GM18861 (cell line): ENCODE data around the gene HOXB7.

Experiments
- ATAC-seq: cut with Tn5 transposase; IDR thresholded peaks from one replicate; pipeline ENCODE4 v1.9.1; 2021; ENCODE audit not compliant: unreplicated experiment

HOXB7 gene

DNA sequence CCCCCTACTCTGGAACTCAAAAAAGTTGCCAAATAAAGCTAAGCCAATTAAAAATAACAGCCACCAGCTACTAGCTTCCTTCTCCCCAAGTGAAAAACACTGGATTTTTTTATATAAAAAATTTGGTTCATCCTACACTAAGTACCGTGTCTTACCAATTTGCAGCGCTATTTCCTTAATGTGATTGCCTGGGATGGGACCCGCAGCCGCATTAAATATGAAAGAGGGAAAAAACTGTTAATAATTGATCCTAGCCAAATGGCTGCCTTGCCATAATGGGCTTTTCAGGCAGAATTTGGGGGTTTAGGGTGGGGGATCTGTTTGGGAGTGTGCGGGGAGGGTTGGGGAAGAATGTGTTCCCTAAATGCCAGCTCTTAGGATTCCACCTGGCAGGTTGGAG is 13.3 kb upstream of the HOXB7 start:
- ATAC-seq = no peak

DNA sequence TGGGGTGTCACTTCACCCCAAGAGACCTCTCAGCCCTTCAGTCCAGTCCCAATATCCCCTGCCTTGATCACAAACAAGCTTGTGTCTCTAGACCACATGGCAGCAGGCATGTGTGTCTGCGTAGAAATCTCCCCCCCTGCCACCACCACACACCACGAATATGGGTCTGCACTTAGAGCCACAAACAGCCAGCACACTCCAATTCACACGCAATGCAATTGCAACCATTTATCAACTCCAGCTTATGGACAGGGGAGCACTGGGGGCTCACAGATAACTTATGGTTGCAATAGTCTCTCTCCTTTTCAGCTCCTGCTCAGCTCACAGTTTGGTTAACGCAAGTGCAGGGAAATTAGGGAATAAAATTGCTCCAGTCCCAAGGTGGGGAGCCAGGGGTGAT is 12.8 kb upstream of the HOXB7 start:
- no peak for ATAC-seq

DNA sequence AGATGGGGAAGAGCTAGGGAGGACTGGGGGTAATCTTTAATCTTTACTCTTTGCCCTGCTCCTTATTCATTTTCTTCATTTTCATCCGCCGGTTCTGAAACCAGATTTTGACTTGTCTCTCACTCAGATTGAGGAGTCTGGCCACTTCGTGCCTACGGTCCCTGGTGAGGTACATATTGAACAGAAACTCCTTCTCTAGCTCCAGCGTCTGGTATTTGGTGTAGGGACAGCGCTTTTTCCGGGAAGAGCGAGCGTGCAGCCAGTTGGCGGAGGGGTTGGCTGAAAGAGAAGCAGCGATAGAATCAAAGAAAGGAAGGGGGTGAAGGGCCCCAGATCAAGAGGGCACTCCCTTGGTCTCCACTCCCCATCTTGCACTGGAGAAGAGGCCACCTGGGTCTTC is 12.0 kb upstream of the HOXB7 start:
- no peak for ATAC-seq

DNA sequence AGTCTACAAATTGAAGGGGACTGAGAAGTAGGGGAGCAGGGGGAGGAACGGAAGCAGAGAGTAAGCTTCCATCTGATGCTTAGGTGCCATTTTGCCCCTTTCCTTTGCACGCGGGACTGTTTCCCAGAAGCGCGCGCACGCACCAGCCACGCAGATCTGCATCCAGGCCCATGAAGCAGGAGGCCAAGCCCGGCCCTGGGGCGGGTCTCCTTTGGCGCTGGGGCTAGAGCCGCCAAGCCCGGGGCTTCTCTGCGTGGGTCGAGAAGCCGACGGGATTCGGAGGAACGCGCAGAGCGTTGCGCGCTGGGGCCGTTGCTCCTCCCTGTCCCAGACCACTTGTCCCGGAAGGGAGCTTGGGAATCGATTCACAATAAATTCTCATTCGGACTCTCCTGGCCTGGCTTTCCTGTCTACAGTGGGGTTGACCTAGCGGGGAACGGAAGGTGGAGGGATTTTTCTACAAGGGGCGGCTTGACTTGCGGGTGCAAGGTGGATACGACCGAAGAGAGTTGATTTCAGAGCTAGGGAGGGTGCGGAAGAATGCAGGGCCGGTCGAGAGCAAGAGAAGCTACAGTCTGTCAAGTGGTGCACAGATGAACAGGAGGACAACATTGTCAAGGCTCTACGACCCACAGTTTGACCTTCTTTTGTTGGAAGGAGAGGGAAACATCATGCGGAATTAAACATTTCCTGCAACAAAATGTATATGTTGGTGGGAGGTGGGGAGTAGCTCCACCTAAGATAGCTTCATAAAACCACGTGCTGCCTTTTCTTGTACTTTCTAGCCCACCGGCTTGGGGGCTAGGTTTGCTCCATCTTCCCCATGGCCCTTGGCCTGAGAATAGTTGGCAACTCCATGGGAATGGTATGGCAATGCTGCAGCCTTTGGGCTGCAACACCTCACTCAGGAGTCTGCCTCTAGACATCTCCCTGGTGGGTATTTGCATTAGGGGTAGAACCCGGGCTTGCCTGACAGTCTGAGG is 10.9 kb upstream of the HOXB7 start:
- no peak for ATAC-seq

DNA sequence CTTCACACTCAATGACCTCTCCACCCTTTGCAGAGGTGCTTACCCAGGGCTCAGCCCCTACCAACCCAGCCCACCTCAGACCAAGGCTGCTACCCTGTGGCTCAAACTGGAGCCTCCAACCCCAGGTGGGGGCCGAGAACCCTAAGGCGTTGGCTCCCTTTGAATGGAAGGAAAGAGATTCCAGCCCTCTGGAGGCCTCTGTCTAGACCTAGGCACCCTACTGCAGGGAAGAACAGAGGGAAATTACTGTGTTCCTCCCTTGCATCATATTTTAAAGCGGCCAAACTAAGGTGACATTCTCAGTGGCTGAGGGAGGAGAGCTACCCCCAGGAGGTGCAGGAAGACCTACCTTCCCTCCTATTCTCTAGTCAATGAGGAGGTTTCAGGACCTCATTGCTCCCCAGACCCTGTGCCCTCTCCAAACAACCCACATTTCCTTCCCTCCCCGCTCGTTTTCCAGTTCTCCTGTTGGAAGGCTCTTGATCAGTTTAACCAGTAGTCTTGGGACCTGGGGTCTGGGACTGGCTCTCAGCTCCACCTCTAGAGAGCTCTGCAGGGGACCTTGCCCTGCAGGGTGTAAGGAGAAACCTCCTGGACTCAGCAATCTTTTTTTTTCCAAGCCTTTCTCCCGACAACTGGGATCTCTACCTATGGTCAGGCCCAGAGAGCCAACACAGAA is 9.8 kb upstream of the HOXB7 start:
- ATAC-seq = no peak

DNA sequence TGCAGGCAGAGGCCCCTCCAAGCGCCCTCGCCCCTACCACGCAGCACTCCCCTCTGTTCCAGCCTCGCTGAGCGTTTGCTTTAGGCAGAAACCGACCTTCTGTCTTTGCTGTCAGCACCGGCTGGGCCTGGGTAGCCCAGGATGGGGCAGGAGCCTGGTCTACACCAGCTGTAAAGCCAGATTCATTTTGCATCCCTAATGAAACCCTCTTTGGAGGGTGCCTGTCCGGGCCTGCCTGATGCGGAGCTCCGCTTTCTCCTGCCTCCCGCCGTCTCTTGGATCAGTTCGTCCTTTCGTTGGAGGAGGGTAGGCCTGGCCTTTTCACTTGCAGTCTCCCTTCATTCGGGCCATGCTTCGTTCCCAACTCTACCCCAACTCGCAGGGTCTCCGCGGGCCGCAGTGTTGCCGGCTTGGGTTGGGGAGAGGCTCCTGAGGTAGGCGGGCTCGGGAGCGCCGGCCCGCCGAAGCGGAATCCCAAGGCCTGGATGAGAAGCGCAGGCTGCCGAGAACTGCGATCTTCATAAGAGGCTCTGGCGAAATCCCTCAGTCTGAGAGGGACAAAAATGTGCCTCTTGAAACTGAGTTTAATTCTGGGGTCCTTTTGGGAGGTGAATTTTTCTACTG is 9.1 kb upstream of the HOXB7 start:
- no peak for ATAC-seq

DNA sequence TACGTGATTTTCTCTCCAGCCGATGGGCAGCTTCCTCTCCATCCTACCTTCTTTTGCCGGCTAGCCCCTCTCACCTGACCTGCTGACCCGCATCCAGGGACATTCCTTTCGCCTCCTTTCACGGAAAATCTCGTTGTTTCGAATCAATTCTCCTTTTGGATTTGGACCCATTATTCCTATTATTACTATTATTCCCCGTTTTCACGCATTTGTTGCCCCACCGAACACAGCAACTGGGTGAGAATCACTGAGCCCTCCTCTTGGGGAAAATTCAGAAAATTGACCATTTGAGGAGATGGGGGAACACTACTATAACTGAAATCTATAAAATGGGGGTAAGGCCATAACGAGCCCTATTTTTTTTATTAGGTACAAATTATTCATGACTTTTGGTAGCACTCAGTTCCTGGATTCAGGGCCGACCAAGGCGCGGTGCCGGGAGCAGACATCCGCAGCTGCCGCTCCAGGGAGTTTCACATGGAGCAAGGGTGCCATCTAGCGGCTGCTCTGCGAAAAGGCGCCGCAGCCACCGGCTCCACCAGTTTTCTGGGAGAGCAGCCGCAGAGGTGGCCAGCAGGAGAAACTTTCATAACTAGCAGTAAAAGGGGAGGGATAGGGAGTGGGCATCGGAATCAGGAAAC is 7.6 kb upstream of the HOXB7 start:
- no peak for ATAC-seq

DNA sequence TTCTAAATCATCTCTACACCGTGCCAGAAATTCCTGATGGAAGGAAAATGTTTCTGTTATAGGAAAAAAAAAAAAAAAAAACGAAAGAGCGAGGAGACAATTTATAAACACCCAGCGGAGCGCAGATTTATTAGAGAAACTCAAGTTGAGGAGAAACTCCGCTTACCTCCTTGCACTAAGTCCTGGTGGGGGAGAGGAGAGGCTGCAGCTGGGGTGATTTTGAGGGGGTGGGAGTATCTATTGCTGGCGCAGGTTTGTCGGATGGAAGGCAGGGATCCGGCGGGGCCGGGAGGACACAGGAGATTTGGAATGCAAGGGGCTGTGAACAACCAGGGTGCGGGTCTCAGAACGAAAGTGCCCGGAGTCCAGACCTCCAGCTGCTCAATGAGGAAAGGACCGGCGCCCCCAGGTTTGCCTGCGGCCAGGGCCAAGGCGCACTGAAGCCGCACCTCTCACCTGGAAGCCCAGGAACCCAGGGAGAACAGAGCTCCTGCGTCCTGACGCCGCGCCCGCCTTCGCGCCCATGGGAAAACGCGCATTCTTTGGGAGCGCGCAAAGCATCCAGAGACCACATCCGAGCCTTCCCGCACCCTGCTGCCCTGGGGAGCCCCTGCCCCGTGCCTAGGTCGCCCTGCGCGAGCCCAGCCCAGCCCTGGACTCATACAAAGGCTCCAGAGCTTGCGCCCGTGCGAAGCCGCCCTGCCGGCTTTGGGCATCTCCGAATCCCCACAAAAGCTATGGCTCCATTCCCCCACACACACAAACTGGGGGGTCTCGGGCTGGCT is 6.8 kb upstream of the HOXB7 start:
- no peak for ATAC-seq

DNA sequence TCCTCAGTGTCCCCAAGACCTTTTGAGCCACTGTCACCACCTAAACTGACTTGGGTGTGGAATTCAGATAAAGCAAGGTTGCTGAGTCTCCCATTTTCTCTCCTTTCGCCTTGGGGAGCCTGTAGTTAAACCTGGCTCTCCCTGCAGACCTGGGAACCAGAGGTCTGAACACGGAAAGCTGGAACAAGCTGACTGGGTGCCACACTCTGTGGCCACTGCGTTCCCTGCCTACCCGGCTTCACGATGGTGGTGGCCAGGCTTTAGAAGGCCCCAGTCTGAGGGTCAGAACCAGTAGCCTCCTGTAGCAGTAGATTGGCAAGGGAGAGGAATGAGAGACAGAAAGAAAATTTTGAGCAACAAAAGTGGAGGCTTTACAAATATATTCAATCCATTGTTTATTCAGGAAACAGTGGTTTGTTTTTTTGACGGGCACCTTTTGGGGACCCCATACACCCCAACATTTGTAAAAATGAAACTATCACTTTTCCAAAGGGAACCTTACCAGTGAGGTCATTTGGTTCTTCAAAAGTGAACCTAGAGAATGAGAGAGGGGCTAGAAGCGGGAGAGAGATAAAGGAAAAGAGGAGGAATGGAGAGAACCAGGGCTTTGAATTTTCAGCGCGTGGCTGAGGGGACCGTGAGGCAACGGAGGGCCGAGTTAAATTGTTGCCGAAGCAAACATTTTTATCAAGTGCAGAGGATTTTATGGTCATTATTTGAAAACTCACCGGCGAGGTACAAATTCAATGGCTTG is 6.1 kb upstream of the HOXB7 start:
- no peak for ATAC-seq

DNA sequence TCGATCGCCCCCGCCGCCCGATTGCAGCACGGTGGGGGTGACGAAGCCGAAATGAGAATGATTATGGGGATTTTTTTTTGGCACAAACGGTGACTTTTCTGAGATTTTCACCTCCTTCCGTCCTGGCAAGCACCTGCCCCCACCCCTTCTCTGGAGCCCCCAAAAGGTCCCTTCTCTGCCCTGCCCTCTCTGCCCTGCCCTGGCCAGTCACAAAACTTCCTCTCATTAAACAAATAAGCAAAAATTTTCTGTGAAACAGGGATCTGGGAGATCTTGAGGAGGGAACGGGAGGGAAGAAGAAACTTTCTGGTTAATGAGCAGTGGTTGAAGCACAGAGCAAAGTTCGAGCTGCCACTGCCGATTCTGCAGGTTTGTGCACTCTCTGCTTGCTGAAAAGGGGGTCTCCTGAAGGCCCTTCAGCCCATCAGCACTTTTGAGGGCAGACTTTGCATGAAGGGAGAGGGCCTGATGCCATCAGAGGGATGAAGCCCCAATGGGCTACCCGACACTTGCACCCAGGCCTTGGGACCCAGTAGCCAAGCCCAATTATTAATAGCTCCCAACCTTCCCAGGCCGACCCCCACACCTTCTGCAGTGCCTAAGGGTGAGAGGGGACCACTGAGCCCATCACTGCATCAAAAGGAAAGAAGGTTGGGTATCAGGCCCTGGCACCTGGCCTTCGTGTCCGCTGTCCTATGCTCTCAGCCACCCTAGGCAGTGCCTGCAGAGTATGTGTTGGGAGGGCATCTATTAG is 5.3 kb upstream of the HOXB7 start:
- ATAC-seq = no peak

DNA sequence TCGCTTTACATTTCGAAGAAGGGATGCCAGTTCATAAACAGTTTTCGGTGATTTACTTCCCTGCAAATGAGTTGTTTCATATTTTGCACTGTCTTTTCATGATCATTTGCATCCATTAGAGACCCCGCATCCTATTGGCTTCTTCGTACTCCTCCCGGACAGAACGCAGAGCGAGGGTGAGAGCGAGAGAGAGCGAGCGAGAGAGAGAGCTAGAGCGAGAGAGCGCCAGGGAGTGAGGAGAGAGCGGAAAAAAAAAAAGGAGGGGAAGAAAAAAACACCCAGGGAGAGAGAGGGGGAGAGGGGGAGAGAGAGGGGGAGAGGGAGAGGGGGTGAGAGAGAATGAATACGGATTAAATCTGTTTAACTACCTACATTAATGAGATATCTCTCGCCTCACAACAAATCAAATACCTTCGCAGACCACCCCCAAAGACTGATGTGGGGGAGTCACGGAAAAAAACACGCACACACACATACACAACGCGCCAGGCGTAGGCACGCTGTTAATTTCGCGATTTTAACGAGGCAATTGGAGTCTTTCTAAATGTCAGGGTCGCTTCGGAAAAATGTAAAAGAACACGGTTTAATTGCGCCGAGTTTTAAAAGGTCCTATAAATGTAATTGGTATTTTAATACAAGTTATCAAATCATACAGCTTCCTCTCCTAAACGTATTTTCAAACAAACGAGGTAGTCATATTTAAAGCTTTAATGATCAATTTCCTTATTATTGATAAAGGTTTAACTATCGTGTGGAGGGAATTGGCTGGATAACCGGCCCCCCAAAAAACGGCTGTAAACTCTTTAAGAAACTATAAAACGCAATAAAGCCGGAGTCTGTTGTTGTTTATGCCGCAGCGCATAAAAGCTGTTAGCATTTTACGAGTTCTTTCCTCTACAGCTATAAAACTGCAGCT is 4.5 kb upstream of the HOXB7 start, which contains the start of gene HOXB8:
TSS of gene HOXB8 (minus strand) at position 246 of the 916 bp plus-strand sequence. CDS start 588 bp downstream, outside the sequence.
- ATAC-seq = no peak

DNA sequence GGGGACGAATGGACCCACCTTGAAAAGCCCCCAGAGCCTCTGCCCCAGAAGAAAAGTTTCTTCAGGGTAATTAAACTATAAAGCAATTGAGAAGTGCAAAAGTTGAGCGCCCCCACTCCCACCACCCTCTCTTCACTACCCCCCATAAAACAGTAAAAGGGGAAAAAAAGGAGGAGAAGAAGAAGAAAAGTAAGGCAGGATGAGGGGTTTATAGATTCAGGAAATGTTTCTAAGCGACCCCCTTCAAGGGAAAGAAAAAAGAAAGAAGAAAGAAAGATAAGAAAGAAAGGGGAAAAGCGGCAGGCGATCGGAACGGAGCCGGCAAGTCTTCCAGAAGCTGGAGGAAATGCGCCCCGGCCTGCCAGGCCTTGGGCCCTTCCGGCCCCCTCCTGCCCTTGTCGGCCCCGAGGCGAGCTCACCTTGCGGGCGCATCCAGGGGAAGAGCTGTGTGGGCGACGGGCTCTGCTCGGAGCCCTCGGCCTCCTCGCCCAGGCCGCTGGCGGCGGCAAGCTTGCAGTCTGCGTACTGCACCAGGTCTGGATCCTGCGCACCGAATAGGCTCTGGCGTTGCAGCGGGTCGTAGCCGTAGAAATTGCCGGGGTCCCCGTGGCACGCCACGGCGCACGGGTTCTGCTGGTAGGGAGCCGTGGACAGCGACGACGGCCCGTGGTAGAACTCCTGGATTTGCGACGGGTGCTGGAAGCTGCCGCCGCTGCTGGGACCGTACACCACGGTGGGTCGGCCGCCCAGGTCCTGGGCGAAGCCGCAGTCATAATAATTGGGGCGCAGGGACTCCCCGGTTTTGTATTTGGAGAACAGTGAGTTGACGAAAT is 3.3 kb upstream of the HOXB7 start:
- no peak for ATAC-seq

DNA sequence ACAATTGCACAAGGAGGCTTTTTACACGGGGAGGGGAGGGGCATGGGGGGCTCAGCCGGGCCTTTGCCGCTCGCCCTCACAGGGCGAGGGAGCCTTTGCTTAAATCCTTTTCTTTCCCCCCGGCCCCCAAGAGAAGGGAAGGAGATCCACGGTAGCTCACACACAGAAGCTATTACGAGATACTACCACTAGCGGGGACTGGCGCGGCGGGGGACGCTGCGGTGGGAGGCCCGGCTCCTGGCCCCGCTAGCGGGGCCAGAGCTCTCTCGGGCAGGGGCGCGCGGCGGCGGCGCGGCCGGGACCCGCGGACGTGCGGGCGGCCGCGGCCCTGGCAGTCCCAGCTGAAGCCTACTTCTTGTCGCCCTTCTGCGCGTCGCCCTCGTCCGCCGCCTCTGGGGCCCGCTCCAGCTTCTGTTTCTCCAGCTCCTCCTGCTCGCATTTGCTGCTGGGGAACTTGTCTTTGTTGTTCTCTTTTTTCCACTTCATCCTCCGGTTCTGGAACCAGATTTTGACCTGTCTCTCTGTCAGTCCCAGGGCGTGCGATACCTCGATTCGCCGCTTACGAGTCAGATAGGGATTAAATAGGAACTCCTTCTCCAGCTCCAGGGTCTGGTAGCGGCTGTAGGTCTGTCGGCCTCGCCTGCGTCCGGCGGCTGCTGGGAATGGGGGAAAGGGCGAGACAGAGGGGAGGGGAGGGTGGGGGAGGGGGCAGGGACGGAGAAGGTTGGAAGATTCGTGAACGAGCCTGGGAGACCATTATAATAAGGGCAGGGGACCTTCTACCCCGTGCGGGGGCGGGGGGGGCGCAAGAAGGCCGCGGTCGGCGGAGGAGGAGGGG is 2.3 kb upstream of the HOXB7 start:
- no peak for ATAC-seq

DNA sequence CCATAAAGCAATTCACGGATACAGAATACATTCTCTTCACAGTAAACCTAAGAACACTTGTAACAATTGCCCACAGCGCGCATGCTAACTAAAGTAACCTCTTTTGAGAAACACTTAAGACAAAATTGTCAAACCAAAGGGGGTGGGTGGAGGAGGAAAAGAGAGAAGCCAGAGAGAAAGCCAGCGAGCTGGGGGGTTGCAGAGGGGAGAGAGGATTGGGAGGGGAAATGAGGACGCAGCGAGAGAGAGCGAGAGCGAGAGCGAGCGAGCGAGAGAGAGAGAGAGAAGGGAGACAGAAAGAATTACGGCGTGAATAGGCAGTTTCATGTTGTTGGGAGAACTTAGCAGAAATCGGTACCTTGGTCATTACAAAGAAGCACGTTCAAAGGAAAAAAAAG is 1.6 kb upstream of the HOXB7 start:
- no peak for ATAC-seq

DNA sequence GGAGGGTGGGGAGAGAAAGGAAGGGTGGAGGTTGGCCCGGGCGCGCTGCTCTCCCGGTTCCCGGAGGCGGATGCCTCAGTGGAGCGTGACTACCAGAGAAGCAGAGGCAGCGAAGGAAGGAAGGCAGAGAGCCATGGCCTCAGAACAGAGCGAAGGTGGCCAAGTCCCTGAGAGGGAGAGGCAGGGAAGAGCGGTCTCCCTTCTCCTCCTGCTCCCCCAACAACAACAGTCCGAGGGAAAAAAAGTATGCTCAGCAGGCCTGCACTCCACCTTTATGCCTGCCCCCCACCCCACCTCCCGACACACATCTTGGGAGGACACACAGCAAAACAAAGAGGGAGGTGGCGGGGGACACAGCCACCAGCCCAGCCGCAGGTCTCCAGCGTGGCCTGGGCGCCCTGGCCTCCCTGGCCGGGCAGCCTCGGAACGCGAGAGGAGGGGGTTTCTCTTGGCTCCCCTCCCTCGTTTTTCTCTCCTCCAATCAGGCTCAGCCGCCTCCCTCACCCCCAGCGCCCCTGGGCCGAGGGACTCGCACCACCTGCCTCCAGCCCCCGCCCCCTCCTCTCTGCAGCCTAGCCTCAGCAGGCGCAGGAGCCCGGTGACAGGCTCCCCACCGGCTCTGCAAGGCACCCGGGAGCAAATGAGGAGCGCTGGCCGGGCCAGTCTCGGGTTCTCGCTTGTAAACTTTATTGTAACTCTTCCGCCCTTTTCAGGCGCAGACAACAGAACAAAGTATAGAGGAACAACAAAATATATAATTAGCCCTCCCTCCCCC is 1.1 kb upstream of the HOXB7 start:
- no peak for ATAC-seq
